MM.1S (cell line): ENCODE measurements around the gene SLX4IP.

Source experiments
- EZH2 ChIP-seq: fragments of 300-600 bp; sonication (generic); optimal IDR thresholded peaks from 2 replicates; pipeline ENCODE3; 2017; ENCODE audit warnings: low read depth, mild to moderate bottlenecking, antibody characterized with exemption, low read length, mixed read lengths
- EZH2phosphoT487 ChIP-seq: fragments of 300-600 bp; sonication (generic); IDR thresholded peaks from 2 replicates; pipeline ENCODE4 v1.6.1; 2018; ENCODE audit warnings: antibody characterized with exemption, low read length
- TF ChIP-seq, protein P1 (sequence below): fragments of 300-600 bp; sonication (generic); IDR thresholded peaks from 2 replicates; pipeline ENCODE4 v1.5.1; 2016; ENCODE audit warnings: antibody characterized with exemption, low read length, mixed read lengths

DNA sequence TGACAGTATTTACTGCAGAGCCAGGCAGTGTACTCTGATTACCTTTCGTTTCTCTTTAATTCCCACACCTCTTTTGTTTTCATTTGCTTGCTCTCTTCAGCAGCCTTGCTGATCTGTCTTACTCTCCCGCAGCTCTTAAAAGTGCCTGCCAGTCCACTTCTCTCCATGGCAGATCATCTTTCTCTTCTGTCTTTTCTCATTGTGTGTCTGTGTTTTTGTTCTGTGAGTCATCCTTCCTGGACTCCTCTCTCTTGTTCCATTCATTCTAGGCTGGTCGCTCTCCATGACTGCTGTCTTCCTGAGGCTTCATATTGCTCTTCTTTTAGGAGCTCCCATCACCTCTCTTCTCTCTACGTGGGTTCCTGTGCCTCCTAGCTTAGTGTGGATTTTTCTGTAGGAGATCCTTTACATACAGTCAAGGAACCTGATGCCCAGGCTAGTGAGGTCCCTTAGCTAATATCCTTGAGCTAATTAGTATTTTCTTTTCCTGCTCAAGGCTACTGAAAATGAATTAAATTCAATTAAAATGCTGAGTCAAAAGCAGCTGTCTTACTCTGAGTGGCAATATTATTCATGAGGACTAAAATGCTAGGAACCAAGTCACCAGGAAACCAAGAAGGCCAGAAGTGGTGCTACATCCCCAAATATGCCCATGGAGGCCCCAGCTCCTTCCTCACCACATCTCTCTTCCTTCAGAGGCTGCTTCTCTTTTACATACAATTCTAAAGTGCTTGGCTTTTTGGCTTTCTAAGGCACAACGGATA is 86.1 kb downstream of the SLX4IP start:
- TF ChIP-seq, protein P1, sequence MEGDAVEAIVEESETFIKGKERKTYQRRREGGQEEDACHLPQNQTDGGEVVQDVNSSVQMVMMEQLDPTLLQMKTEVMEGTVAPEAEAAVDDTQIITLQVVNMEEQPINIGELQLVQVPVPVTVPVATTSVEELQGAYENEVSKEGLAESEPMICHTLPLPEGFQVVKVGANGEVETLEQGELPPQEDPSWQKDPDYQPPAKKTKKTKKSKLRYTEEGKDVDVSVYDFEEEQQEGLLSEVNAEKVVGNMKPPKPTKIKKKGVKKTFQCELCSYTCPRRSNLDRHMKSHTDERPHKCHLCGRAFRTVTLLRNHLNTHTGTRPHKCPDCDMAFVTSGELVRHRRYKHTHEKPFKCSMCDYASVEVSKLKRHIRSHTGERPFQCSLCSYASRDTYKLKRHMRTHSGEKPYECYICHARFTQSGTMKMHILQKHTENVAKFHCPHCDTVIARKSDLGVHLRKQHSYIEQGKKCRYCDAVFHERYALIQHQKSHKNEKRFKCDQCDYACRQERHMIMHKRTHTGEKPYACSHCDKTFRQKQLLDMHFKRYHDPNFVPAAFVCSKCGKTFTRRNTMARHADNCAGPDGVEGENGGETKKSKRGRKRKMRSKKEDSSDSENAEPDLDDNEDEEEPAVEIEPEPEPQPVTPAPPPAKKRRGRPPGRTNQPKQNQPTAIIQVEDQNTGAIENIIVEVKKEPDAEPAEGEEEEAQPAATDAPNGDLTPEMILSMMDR, result no peak
- TF ChIP-seq EZH2 (no peak), EZH2phosphoT487 (no peak)
